HepG2 (cell line): ENCODE results near the gene MEX3A. TPM values are rescaled to one million over a fixed set of nuclear protein-coding genes. Genes with fewer than 3 reads are reported as not detected.

Source experiments
- E2F1 ChIP-seq: sonication (generic); formaldehyde crosslinking; IDR thresholded peaks from 2 replicates; pipeline ENCODE4 v1.5.0; 2020; ENCODE audit warnings: missing genetic modification reagents
- GATA4 ChIP-seq: sonication (generic); IDR thresholded peaks from 2 replicates; pipeline ENCODE4 v1.6.1; 2016; ENCODE audit warnings: antibody characterized with exemption, low read depth, borderline replicate concordance
- JARID2 ChIP-seq: sonication (generic); formaldehyde crosslinking; IDR thresholded peaks from 2 replicates; pipeline ENCODE4 v1.8.1; 2023; ENCODE audit warnings: missing genetic modification reagents, inconsistent platforms; ENCODE audit not compliant: insufficient replicate concordance
- MTERF4 ChIP-seq: sonication (generic); formaldehyde crosslinking; IDR thresholded peaks from 2 replicates; pipeline ENCODE4 v1.8.0; 2023; ENCODE audit warnings: mild to moderate bottlenecking, missing genetic modification reagents
- NFAT5 ChIP-seq: sonication (generic); formaldehyde crosslinking; IDR thresholded peaks from 2 replicates; pipeline ENCODE4 v1.4.0; 2020; ENCODE audit warnings: missing genetic modification reagents
- NFIB ChIP-seq: sonication (generic); formaldehyde crosslinking; IDR thresholded peaks from 2 replicates; pipeline ENCODE4 v1.9.0; 2021; ENCODE audit warnings: missing genetic modification reagents, mild to moderate bottlenecking, borderline replicate concordance
- NRL ChIP-seq: sonication (generic); formaldehyde crosslinking; IDR thresholded peaks from 2 replicates; pipeline ENCODE4 v1.5.0; 2020; ENCODE audit warnings: missing genetic modification reagents, mild to moderate bottlenecking, moderate library complexity, borderline replicate concordance
- ONECUT2 ChIP-seq: sonication (generic); formaldehyde crosslinking; IDR thresholded peaks from 2 replicates; pipeline ENCODE4 v1.4.0; 2020; ENCODE audit warnings: missing genetic modification reagents
- ZNF326 ChIP-seq: sonication (generic); formaldehyde crosslinking; IDR thresholded peaks from 2 replicates; pipeline ENCODE4 v1.4.0; 2020; ENCODE audit warnings: missing genetic modification reagents, borderline replicate concordance
- ZNF343 ChIP-seq: sonication (generic); formaldehyde crosslinking; IDR thresholded peaks from 2 replicates; pipeline ENCODE4 v1.4.0; 2020; ENCODE audit warnings: mild to moderate bottlenecking, missing genetic modification reagents
- ZNF407 ChIP-seq: sonication (generic); formaldehyde crosslinking; IDR thresholded peaks from one replicate; pipeline ENCODE4 v1.5.1; 2020; ENCODE audit warnings: mild to moderate bottlenecking, missing genetic modification reagents; ENCODE audit errors: not compliant biosample characterization
- ZNF616 ChIP-seq: sonication (generic); formaldehyde crosslinking; IDR thresholded peaks from 2 replicates; pipeline ENCODE4 v1.5.0; 2020; ENCODE audit warnings: low read depth, mild to moderate bottlenecking, missing genetic modification reagents
- polyA plus RNA-seq, 8 experiments: library from polyadenylated mRNA; depleted of rRNA in 3 of 8; stranded (reverse) in 7 of 8; unstranded in 1 of 8; fragments of >200 nt; fragmentation: Illumina TruSeq in 4 of 8; extraction: Trizol in 4 of 8; gene quantifications; 2 replicates each; pipeline versions ENCODE4 v1.2.1 to v1.2.3, GENCODE V29; 2011 to 2016; ENCODE audit warnings: low read depth in 4 of 8, missing spikeins in 1 of 8, mixed read lengths in 1 of 8; ENCODE audit not compliant: insufficient read depth in 1 of 8
- total RNA-seq, 5 experiments: library from RNA; depleted of rRNA; stranded (reverse); fragments of >200 nt; fragmentation: Illumina TruSeq; extraction: Trizol; gene quantifications; 2 replicates each; pipeline ENCODE4 v1.2.3, GENCODE V29; 2016; ENCODE audit warnings: low read depth in 1 of 5

The MEX3A gene
- total and polyA plus RNA-seq, 2 of the 13 experiments (the other 11 are each of a cell fraction or from before 2014, with no cell fraction given): 7.6 to 9.1 TPM

GRCh38 chr1:156053768-156054499, 28.3 kb downstream of the MEX3A start, which contains the start of gene UBQLN4 (continued):
- TF ChIP-seq MTERF4 (CRISPR knock-in tag): no peak
- TF ChIP-seq ZNF343 (CRISPR knock-in tag): no peak
- TF ChIP-seq NRL: no peak
- TF ChIP-seq ZNF616 (CRISPR knock-in tag): no peak
- TF ChIP-seq NFIB (CRISPR knock-in tag): no peak
- TF ChIP-seq E2F1 (CRISPR knock-in tag): no peak
- no peak for TF ChIP-seq ONECUT2 (CRISPR knock-in tag)
- no peak for TF ChIP-seq JARID2
- TF ChIP-seq GATA4: 0 out of 2 replicates have a peak, but pooled peaks have one; percentile 14
- TF ChIP-seq ZNF326 (CRISPR knock-in tag): no peak
- TF ChIP-seq NFAT5 (CRISPR knock-in tag): no peak
- no peak for TF ChIP-seq ZNF407 (CRISPR knock-in tag)
